Neural cell (in vitro differentiated cells): ENCODE data around the gene TMSB4X. TPM values are rescaled to one million over a fixed set of nuclear protein-coding genes. Genes with fewer than 3 reads are reported as not detected.

Source experiments
- H2AFZ ChIP-seq: fragments of 200-600, 300-800 bp; sonication (generic), shearing (Covaris generic); 2 replicates; pipeline ENCODE4 v1.6.0; 2014; ENCODE audit warnings: low read depth, mild to moderate bottlenecking, antibody characterized with exemption, low read length, moderate library complexity
- H3F3A ChIP-seq: fragments of 200-600 bp; shearing (Covaris generic); 2 replicates; pipeline ENCODE4 v1.6.1; 2016; ENCODE audit warnings: mild to moderate bottlenecking, moderate library complexity, mixed read lengths, antibody characterized with exemption, low read length; ENCODE audit not compliant: insufficient read depth, poor library complexity, severe bottlenecking
- H3K27ac ChIP-seq: fragments of 200-600, 300-800 bp; sonication (generic), shearing (Covaris generic); 2 replicates; pipeline ENCODE4 v1.5.1; 2014; ENCODE audit warnings: mild to moderate bottlenecking, low read length, moderate library complexity
- H3K27me3 ChIP-seq: fragments of 300-800, 200-600 bp; sonication (generic), shearing (Covaris generic); 2 replicates; pipeline ENCODE4 v1.6.0; 2014; ENCODE audit warnings: mild to moderate bottlenecking, low read depth, low read length, moderate library complexity; ENCODE audit not compliant: insufficient read depth
- H3K36me3 ChIP-seq: fragments of 300-800, 200-600 bp; sonication (generic), shearing (Covaris generic); 2 replicates; pipeline ENCODE4 v1.5.1; 2014; ENCODE audit warnings: mild to moderate bottlenecking, antibody characterized with exemption, low read length, moderate library complexity; ENCODE audit not compliant: insufficient read depth
- H3K4me2 ChIP-seq: fragments of 300-800, 200-600 bp; sonication (generic), shearing (Covaris generic); 2 replicates; pipeline ENCODE4 v1.6.0; 2014; ENCODE audit warnings: mild to moderate bottlenecking, low read length
- H3K4me3 ChIP-seq: fragments of 300-800, 200-600 bp; sonication (generic), shearing (Covaris generic); 2 replicates; pipeline ENCODE4 v1.5.1; 2014; ENCODE audit warnings: mild to moderate bottlenecking, low read length, moderate library complexity
- H3K79me2 ChIP-seq: fragments of 200-600 bp; shearing (Covaris generic); replicated peaks from 2 replicates; pipeline ENCODE4 v1.6.0; 2014; ENCODE audit warnings: mild to moderate bottlenecking, low read length, moderate library complexity; ENCODE audit not compliant: insufficient read depth
- H3K9ac ChIP-seq: fragments of 300-800, 200-600 bp; sonication (generic), shearing (Covaris generic); 2 replicates; pipeline ENCODE4 v1.6.1; 2016; ENCODE audit warnings: mild to moderate bottlenecking, low read length, mixed read lengths
- H3K9me2 ChIP-seq: fragments of 200-600 bp; shearing (Covaris generic); 2 replicates; pipeline ENCODE4 v1.6.1; 2016; ENCODE audit warnings: mild to moderate bottlenecking, low read length, mixed read lengths; ENCODE audit not compliant: insufficient read depth
- H3K9me3 ChIP-seq: fragments of 200-600, 300-800 bp; sonication (generic), shearing (Covaris generic); 2 replicates; pipeline ENCODE4 v1.6.1; 2016; ENCODE audit warnings: mild to moderate bottlenecking, mixed run types, low read length, moderate library complexity, mixed read lengths
- H4K20me1 ChIP-seq: fragments of 200-600 bp; shearing (Covaris generic); 2 replicates; pipeline ENCODE4 v1.6.1; 2016; ENCODE audit warnings: mild to moderate bottlenecking, mixed run types; ENCODE audit not compliant: insufficient read depth
- EP300 ChIP-seq: fragments of 450-650 bp; conservative IDR thresholded peaks from 2 replicates; pipeline ENCODE4 v1.6.1; 2014; ENCODE audit warnings: antibody characterized with exemption, mild to moderate bottlenecking, moderate library complexity; ENCODE audit not compliant: poor library complexity, severe bottlenecking
- EZH2 ChIP-seq: fragments of 200-600, 300-800 bp; shearing (Covaris generic), sonication (generic); IDR thresholded peaks from 2 replicates; pipeline ENCODE4 v1.6.1; 2014; ENCODE audit warnings: antibody characterized with exemption, low read length, borderline replicate concordance, mild to moderate bottlenecking; ENCODE audit not compliant: insufficient read depth, poor library complexity, severe bottlenecking
- MXI1 ChIP-seq: fragments of 450-650 bp; conservative IDR thresholded peaks from 2 replicates; pipeline ENCODE4 v1.6.1; 2014; ENCODE audit warnings: antibody characterized with exemption, mild to moderate bottlenecking; ENCODE audit not compliant: poor library complexity, severe bottlenecking
- POLR2AphosphoS5 ChIP-seq: IDR thresholded peaks from 2 replicates; pipeline ENCODE4 v1.6.1; 2012
- RAD21 ChIP-seq: fragments of 450-650 bp; conservative IDR thresholded peaks from 2 replicates; pipeline ENCODE4 v1.6.1; 2014; ENCODE audit warnings: antibody characterized with exemption, mild to moderate bottlenecking, moderate library complexity
- SMC3 ChIP-seq: fragments of 450-650 bp; conservative IDR thresholded peaks from 2 replicates; pipeline ENCODE4 v1.6.1; 2014; ENCODE audit warnings: antibody characterized with exemption, mild to moderate bottlenecking, moderate library complexity; ENCODE audit not compliant: poor library complexity
- TAF1 ChIP-seq: IDR thresholded peaks from 2 replicates; pipeline ENCODE4 v1.6.1; 2012; ENCODE audit warnings: low read depth
- polyA plus RNA-seq: library from polyadenylated mRNA; depleted of rRNA; stranded (reverse); fragments of >200 nt; gene quantifications from 2 replicates; pipeline ENCODE4 v1.2.3, GENCODE V29; 2014
- TF ChIP-seq, protein P1 (sequence below): fragments of 450-650 bp; IDR thresholded peaks from 2 replicates; pipeline ENCODE4 v1.5.1; 2014; ENCODE audit warnings: antibody characterized with exemption, mild to moderate bottlenecking, moderate library complexity; ENCODE audit not compliant: poor library complexity, severe bottlenecking
- TF ChIP-seq, protein P2 (sequence below): IDR thresholded peaks from 2 replicates; pipeline ENCODE4 v1.6.1; 2012; ENCODE audit warnings: borderline replicate concordance

The TMSB4X gene
- polyA plus RNA-seq, 1 donor from 2014 or later = 11,381 TPM

DNA sequence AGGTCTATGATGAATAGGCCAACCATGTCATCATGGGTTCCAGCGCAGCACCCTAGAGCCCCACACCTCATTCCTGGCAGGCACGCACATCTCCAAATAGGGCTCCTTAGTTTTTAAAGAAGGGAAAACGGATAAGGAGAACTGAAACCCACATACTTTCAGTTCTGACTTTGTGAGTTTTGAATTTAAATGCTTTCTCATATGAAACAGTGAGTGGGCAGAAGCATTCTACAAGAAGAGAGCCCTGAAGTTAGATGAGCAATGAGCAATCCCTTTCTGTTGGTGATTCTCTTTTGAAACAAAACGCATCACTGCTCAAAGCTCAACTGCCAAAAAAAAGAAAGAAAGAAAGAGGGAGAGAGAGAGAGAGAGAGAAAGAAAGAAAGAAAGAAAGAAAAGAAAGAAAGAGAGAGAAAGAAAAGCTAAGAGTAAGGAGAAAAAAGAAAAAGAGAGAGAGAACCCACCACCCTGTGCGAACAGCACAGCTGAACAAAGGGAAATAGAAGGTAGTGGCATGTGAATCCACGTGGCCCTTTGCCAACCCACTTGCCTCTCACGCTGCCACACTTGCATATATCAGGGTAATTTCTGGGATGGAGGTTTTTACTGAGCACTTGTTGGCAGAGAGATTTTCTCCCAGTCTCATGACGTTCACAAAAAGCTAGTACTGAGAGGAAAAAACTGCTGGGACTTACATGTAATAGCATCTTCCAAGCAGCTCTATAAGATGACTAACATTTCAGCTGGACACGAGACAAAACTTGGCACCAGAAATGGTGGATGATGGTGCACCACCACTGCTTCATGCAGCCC, 31.0 kb downstream of the TMSB4X start:
- Histone ChIP-seq H2AFZ (no peak overlapping the region), H3K27me3 (no peaks in the 10 kb centered on the region), H3K79me2 (no peaks in the 10 kb centered on the region), H3K27ac (no peak overlapping the region), H3F3A (no peaks in the 10 kb centered on the region), H3K9ac (no peak overlapping the region), H3K36me3 (no peaks in the 10 kb centered on the region), H3K9me2 (no peaks in the 10 kb centered on the region), H3K4me2 (no peak overlapping the region), H3K4me3 (no peak overlapping the region), H4K20me1 (no peaks in the 10 kb centered on the region), H3K9me3 (no peaks in the 10 kb centered on the region)
- TF ChIP-seq EZH2 (no peak), POLR2AphosphoS5 (no peak), EP300 (no peak), TAF1 (no peak), RAD21 (no peak), SMC3 (no peak), MXI1 (no peak)
- TF ChIP-seq, protein P1, sequence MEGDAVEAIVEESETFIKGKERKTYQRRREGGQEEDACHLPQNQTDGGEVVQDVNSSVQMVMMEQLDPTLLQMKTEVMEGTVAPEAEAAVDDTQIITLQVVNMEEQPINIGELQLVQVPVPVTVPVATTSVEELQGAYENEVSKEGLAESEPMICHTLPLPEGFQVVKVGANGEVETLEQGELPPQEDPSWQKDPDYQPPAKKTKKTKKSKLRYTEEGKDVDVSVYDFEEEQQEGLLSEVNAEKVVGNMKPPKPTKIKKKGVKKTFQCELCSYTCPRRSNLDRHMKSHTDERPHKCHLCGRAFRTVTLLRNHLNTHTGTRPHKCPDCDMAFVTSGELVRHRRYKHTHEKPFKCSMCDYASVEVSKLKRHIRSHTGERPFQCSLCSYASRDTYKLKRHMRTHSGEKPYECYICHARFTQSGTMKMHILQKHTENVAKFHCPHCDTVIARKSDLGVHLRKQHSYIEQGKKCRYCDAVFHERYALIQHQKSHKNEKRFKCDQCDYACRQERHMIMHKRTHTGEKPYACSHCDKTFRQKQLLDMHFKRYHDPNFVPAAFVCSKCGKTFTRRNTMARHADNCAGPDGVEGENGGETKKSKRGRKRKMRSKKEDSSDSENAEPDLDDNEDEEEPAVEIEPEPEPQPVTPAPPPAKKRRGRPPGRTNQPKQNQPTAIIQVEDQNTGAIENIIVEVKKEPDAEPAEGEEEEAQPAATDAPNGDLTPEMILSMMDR = no peak
- TF ChIP-seq, protein P2, sequence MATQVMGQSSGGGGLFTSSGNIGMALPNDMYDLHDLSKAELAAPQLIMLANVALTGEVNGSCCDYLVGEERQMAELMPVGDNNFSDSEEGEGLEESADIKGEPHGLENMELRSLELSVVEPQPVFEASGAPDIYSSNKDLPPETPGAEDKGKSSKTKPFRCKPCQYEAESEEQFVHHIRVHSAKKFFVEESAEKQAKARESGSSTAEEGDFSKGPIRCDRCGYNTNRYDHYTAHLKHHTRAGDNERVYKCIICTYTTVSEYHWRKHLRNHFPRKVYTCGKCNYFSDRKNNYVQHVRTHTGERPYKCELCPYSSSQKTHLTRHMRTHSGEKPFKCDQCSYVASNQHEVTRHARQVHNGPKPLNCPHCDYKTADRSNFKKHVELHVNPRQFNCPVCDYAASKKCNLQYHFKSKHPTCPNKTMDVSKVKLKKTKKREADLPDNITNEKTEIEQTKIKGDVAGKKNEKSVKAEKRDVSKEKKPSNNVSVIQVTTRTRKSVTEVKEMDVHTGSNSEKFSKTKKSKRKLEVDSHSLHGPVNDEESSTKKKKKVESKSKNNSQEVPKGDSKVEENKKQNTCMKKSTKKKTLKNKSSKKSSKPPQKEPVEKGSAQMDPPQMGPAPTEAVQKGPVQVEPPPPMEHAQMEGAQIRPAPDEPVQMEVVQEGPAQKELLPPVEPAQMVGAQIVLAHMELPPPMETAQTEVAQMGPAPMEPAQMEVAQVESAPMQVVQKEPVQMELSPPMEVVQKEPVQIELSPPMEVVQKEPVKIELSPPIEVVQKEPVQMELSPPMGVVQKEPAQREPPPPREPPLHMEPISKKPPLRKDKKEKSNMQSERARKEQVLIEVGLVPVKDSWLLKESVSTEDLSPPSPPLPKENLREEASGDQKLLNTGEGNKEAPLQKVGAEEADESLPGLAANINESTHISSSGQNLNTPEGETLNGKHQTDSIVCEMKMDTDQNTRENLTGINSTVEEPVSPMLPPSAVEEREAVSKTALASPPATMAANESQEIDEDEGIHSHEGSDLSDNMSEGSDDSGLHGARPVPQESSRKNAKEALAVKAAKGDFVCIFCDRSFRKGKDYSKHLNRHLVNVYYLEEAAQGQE = no peak

DNA sequence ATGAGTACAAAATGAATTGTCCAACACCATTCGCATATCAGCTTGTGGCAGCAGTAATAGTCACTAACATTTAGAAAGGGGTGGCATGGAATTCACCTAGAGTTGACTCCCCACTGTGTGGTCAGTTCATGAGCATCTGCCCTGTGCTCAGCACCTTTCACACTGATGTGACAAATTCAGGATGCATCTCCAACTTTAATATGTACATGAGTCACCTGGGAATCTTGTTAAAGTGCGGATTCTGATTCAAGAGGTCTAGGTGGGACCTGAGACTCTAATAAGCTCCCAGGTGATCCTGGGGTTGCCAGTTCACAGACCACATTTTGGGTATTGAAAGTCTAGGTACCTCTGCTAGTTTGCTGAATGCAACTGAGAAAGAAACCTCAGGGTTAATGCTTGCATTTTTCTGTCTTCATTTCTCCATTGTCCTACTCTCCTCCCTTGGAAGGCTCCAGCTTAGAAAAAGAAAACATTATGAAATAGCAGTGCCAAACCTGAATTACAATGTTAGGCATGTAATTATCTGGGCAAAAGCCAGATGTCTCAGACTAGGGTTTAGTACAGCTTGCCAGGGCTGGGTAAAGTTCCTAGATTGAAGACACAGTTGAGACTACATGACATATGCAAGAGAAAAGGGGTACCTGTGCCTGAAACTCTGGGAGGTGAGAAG, 32.7 kb downstream of the TMSB4X start:
- H3K4me2 ChIP-seq = no peak overlapping the region
- H3F3A ChIP-seq = no peaks in the 10 kb centered on the region
- H2AFZ ChIP-seq = no peak overlapping the region
- no peaks in the 10 kb centered on the region for H4K20me1 ChIP-seq
- no peak overlapping the region for H3K9ac ChIP-seq
- no peaks in the 10 kb centered on the region for H3K79me2 ChIP-seq
- H3K36me3 ChIP-seq = no peaks in the 10 kb centered on the region
- H3K9me2 ChIP-seq = no peaks in the 10 kb centered on the region
- no peak overlapping the region for H3K27ac ChIP-seq
- no peak for TF ChIP-seq MXI1
- TF ChIP-seq, protein P1 = no peak
- no peak for TF ChIP-seq EP300
- TF ChIP-seq EZH2 = no peak
- no peak for TF ChIP-seq SMC3
- no peak for TF ChIP-seq POLR2AphosphoS5
- TF ChIP-seq, protein P2 = no peak
- no peak for TF ChIP-seq RAD21
- TF ChIP-seq TAF1 = no peak
- no peak overlapping the region for H3K4me3 ChIP-seq
- no peaks in the 10 kb centered on the region for H3K27me3 ChIP-seq
- H3K9me3 ChIP-seq = no peaks in the 10 kb centered on the region
